Peyer's patch (tissue), 4 donors: ENCODE results near the gene HNF4A. TPM values are rescaled to one million over a fixed set of nuclear protein-coding genes. Genes with fewer than 3 reads are reported as not detected.

Experiments
- DNase-seq, 3 donors: peaks; one replicate each; pipeline ENCODE4 v3.0.0-alpha.2; 2017 to 2019
- H3K27ac ChIP-seq, 4 donors: fragments of 200-600 bp; sonication (generic); one replicate each; pipeline ENCODE4 v1.5.1; 2016 to 2019
- H3K27me3 ChIP-seq, 2 donors: fragments of 200-600 bp; sonication (generic); one replicate each; pipeline ENCODE4 v1.5.1; 2019
- H3K36me3 ChIP-seq, 3 donors: fragments of 200-600 bp; sonication (generic); one replicate each; pipeline ENCODE4 v1.5.1; 2016 to 2019
- H3K4me1 ChIP-seq, 4 donors: fragments of 200-600 bp; sonication (generic); one replicate each; pipeline ENCODE4 v1.5.1; 2016 to 2019
- H3K4me3 ChIP-seq, 4 donors: fragments of 200-600 bp; sonication (generic); 1 replicate in 3 of 4; 2 replicates in 1 of 4; pipeline ENCODE4 v1.5.1; 2016 to 2019; ENCODE audit warnings: mild to moderate bottlenecking in 1 of 4
- H3K9me3 ChIP-seq, 4 donors: fragments of 200-600 bp; sonication (generic); one replicate each; pipeline ENCODE4 v1.5.1; 2016 to 2019; ENCODE audit warnings: mild to moderate bottlenecking in 1 of 4
- POLR2A ChIP-seq, 2 donors: fragments of 450-650 bp; IDR thresholded peaks; one replicate each; pipeline ENCODE4 v1.5.1; 2017; ENCODE audit warnings: antibody characterized with exemption in 2 of 2, mild to moderate bottlenecking in 2 of 2, moderate library complexity in 2 of 2
- total RNA-seq, 4 donors: library from RNA; depleted of rRNA; stranded (reverse); fragments of >200 nt; gene quantifications; one replicate each; pipeline ENCODE4 v1.1.0, GENCODE V29; 2016
- TF ChIP-seq, protein P1 (sequence below), 6 experiments: fragments of 450-650 bp in 4 of 6; fragments of 200-600 bp in 2 of 6; sonication (generic) in 1 of 6; IDR thresholded peaks; one replicate each; pipeline ENCODE4 v1.5.1; 2017 to 2019; ENCODE audit warnings: antibody characterized with exemption in 6 of 6, mild to moderate bottlenecking in 3 of 6, moderate library complexity in 1 of 6

The HNF4A gene
- total RNA-seq, 4 donors from 2014 or later, result 76.7 to 346 (median 308) TPM

GRCh38 chr20:44394452-44394701, 38.9 kb downstream of the HNF4A start:
- peaks cover 0 to 8% (median 0%) of the 10 kb centered on the region in 3 donors for H3K36me3 ChIP-seq
- DNase-seq, result peak in 1 of 3 donors; percentile 36
- no peaks in the 10 kb centered on the region for H3K9me3 ChIP-seq
- peaks cover 0 to 39% (median 0%) of the 10 kb centered on the region in 4 donors for H3K4me1 ChIP-seq
- TF ChIP-seq POLR2A (IDR thresholded peaks at IDR 0.05), result no peak
- TF ChIP-seq, protein P1, sequence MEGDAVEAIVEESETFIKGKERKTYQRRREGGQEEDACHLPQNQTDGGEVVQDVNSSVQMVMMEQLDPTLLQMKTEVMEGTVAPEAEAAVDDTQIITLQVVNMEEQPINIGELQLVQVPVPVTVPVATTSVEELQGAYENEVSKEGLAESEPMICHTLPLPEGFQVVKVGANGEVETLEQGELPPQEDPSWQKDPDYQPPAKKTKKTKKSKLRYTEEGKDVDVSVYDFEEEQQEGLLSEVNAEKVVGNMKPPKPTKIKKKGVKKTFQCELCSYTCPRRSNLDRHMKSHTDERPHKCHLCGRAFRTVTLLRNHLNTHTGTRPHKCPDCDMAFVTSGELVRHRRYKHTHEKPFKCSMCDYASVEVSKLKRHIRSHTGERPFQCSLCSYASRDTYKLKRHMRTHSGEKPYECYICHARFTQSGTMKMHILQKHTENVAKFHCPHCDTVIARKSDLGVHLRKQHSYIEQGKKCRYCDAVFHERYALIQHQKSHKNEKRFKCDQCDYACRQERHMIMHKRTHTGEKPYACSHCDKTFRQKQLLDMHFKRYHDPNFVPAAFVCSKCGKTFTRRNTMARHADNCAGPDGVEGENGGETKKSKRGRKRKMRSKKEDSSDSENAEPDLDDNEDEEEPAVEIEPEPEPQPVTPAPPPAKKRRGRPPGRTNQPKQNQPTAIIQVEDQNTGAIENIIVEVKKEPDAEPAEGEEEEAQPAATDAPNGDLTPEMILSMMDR (IDR thresholded peaks at IDR 0.05), result no peak
- H3K27ac ChIP-seq, result peak overlapping the region in 3 of 4 donors; percentile 53 to 89 (median 80)
- peak overlapping the region in 3 of 4 donors; percentile 14 to 58 (median 53) for H3K4me3 ChIP-seq
- no peaks in the 10 kb centered on the region for H3K27me3 ChIP-seq

DNA sequence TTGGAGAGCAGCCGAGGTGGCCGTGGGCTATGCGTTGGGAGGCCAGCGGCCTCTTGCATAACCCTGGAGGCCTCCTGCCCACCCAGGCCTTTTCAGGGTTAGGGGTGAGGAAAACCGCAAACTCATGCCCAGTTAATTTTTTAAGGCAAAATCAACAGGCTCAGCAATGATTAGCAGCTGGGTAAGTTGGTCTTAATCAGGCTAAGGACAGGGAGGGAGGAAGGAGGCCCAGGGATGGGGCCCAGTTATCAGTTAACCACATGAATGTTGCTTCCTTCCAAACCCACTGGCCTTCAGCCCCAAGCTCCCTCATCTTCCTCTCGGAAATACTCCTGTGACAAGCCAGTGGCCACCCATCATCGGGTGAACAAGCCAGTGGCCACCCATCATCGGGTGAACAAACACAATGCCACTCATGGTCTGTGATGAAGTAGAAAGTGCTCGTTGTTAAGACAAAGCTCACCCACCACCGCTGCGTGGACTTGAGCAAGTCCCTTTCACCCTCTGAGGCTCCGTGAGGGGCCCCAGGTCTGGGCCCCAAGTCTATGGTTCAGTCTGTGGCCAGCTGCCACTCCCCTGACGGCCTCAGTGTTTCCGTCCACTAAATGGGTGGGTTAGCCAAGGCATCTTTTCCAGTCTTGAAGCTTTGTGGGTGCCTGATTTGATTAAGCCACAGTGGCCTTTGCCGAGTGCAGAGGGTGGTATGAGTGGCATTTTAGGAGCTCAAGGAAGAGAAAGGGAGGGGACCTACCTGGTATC, 39.4 kb downstream of the HNF4A start:
- TF ChIP-seq, protein P1 (IDR thresholded peaks at IDR 0.05), result no peak
- TF ChIP-seq POLR2A (IDR thresholded peaks at IDR 0.05), result no peak
- Histone ChIP-seq H3K27me3 (no peaks in the 10 kb centered on the region), H3K4me3 (peak overlapping the region in 3 of 4 donors; percentile 14 to 58 (median 53)), H3K9me3 (no peaks in the 10 kb centered on the region), H3K27ac (peak overlapping the region in 3 of 4 donors; percentile 53 to 89 (median 80)), H3K4me1 (peaks cover 0 to 41% (median 0%) of the 10 kb centered on the region in 4 donors), H3K36me3 (peaks cover 0 to 8% (median 0%) of the 10 kb centered on the region in 3 donors)
- peak in 1 of 3 donors; percentile 39 for DNase-seq

- Histone ChIP-seq H3K36me3 (peaks cover 0 to 8% (median 0%) of the 10 kb centered on the region in 3 donors), H3K9me3 (no peaks in the 10 kb centered on the region), H3K27ac (peak overlapping the region in 3 of 4 donors; percentile 53 to 89 (median 80)), H3K27me3 (no peaks in the 10 kb centered on the region), H3K4me3 (peak overlapping the region in 3 of 4 donors; percentile 14 to 58 (median 53)), H3K4me1 (peaks cover 0 to 49% (median 0%) of the 10 kb centered on the region in 4 donors)
- TF ChIP-seq, protein P1 (IDR thresholded peaks at IDR 0.05), result no peak
- peak; percentile 88 for TF ChIP-seq POLR2A (IDR thresholded peaks at IDR 0.05)
- DNase-seq, result peak in 2 of 3 donors; percentile 67 to 74
Measured at GRCh38 chr20:44395461-44396340, 40.2 kb downstream of the HNF4A start.

- DNase-seq, result peak in 1 of 3 donors; percentile 41
- Histone ChIP-seq H3K27me3 (no peaks in the 10 kb centered on the region), H3K27ac (peak overlapping the region in 2 of 4 donors; percentile 80 to 89), H3K4me1 (peaks cover 0 to 49% (median 0%) of the 10 kb centered on the region in 4 donors), H3K9me3 (no peaks in the 10 kb centered on the region), H3K36me3 (no peaks in the 10 kb centered on the region), H3K4me3 (no peak overlapping the region)
- TF ChIP-seq, protein P1 (IDR thresholded peaks at IDR 0.05), result no peak
- TF ChIP-seq POLR2A (IDR thresholded peaks at IDR 0.05), result no peak
Measured at GRCh38 chr20:44396369-44397130, 41.1 kb downstream of the HNF4A start.

DNA sequence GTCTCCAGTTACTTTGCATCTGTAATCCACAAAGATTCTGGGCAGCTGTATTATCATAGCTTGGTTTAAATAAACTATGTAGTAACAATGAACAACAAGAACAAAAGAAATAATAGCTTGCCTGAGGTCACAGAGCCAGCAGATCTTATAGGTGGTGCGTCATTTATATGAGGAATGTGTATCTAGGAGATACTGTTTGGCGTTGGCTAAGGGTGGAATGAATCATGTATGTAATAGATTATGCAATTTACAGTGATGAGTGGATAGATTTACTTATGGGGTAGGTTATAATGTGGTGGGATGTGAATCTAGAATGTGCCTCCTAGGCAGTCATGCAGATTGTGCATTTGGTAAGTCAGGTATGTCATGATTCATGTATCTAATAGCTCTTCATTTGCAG, 42.8 kb downstream of the HNF4A start:
- Histone ChIP-seq H3K27ac (peak overlapping the region in 1 of 4 donors; percentile 98), H3K4me1 (peaks cover 0 to 41% (median 0%) of the 10 kb centered on the region in 4 donors), H3K9me3 (no peaks in the 10 kb centered on the region), H3K27me3 (no peaks in the 10 kb centered on the region), H3K36me3 (peaks cover 0 to 4% (median 0%) of the 10 kb centered on the region in 3 donors), H3K4me3 (no peak overlapping the region)
- no peak for TF ChIP-seq POLR2A (IDR thresholded peaks at IDR 0.05)
- TF ChIP-seq, protein P1 (IDR thresholded peaks at IDR 0.05), result no peak
- DNase-seq, result no peak
